Measurements from ENCODE around the gene LEP. TPM values are rescaled to one million over a fixed set of nuclear protein-coding genes. Genes with fewer than 3 reads are reported as not detected.

LEP gene
- total RNA-seq, 3 donors from 2014 or later (not counting 1 experiment from before 2014, with no cell fraction given) = not detected

- WGBS (ENCODE audit: insufficient coverage) = 93% methylated on average over 12 of the region's 12 CpGs
- H3K4me1 Mint-ChIP-seq = peaks cover 4 to 5% of the 10 kb centered on the region in 2 donors
- DNase-seq (no peak), ATAC-seq (no peak)
- TF ChIP-seq, protein P1, sequence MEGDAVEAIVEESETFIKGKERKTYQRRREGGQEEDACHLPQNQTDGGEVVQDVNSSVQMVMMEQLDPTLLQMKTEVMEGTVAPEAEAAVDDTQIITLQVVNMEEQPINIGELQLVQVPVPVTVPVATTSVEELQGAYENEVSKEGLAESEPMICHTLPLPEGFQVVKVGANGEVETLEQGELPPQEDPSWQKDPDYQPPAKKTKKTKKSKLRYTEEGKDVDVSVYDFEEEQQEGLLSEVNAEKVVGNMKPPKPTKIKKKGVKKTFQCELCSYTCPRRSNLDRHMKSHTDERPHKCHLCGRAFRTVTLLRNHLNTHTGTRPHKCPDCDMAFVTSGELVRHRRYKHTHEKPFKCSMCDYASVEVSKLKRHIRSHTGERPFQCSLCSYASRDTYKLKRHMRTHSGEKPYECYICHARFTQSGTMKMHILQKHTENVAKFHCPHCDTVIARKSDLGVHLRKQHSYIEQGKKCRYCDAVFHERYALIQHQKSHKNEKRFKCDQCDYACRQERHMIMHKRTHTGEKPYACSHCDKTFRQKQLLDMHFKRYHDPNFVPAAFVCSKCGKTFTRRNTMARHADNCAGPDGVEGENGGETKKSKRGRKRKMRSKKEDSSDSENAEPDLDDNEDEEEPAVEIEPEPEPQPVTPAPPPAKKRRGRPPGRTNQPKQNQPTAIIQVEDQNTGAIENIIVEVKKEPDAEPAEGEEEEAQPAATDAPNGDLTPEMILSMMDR (IDR thresholded peaks at IDR 0.05) = no peak
- intact Hi-C loops (cut with micrococcal nuclease) = no loop called here
- Histone ChIP-seq H3K4me3 (ENCODE audit: low read length) (no peak overlapping the region), H3K27me3 (ENCODE audit: control insufficient read depth, insufficient read depth, low read length) (no peaks in the 10 kb centered on the region), H3K9me3 (ENCODE audit: control insufficient read depth, insufficient read depth, low read length) (no peaks in the 10 kb centered on the region), H3K27ac (ENCODE audit: low read length) (no peak overlapping the region), H3K4me1 (ENCODE audit: control insufficient read depth, insufficient read depth, low read length) (no peaks in the 10 kb centered on the region), H3K36me3 (ENCODE audit: control insufficient read depth, insufficient read depth, low read length) (no peaks in the 10 kb centered on the region)
- no peaks in the 10 kb centered on the region for H3K9me3 Mint-ChIP-seq
- no peaks in the 10 kb centered on the region for H3K36me3 Mint-ChIP-seq
- H3K27me3 Mint-ChIP-seq (ENCODE audit: low read depth in 2 of 2) = peaks cover 11 to 18% of the 10 kb centered on the region in 2 donors
- no peak overlapping the region for H3K4me3 Mint-ChIP-seq
- no peak overlapping the region for H3K27ac Mint-ChIP-seq
These were observed 23.9 kb upstream of the LEP start for GRCh38 chr7:128217030-128217805.

DNA sequence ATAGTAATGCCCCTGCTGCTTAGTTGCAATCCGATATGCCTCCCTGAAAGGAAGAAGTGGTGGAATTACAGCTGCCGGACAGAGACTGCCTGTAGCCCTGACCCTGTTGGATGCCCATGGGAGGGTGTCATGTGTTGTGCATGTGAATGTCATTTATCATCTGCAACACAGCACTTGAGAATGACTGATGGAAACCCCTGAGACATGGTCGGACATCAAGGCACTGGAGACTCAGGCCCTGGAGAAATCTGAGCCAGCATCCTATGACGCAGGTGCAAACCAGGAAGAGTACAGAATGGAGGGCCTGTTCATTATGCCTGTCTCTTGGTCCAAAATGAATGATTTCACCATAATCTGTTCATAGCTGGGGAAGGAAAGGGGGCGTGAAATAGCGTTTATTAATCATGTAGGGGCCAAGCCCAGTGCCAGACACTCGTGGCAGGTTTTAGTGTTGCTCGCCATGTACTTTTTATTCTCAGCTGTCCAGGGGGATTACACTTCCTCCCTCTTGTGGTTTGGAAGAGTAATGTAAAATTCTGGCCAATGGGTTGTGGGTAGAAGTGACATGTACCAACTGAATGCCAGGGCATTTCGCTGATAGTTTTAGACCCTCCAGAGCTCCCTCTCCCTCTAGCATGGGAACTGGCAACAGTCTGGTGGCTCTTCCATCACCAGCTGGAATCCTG is 23.0 kb upstream of the LEP start:
- Mint-ChIP-seq H3K4me3 (no peak overlapping the region), H3K27me3 (ENCODE audit: low read depth in 2 of 2) (peaks cover 11 to 18% of the 10 kb centered on the region in 2 donors), H3K36me3 (no peaks in the 10 kb centered on the region), H3K4me1 (peaks cover 12 to 14% of the 10 kb centered on the region in 2 donors), H3K27ac (no peak overlapping the region), H3K9me3 (no peaks in the 10 kb centered on the region)
- H3K9me3 ChIP-seq (ENCODE audit: control insufficient read depth, insufficient read depth, low read length) = no peaks in the 10 kb centered on the region
- no peaks in the 10 kb centered on the region for H3K27me3 ChIP-seq (ENCODE audit: control insufficient read depth, insufficient read depth, low read length)
- H3K36me3 ChIP-seq (ENCODE audit: control insufficient read depth, insufficient read depth, low read length) = no peaks in the 10 kb centered on the region
- ATAC-seq (no peak), DNase-seq (no peak)
- TF ChIP-seq, protein P1 (IDR thresholded peaks at IDR 0.05) = no peak
- WGBS (ENCODE audit: insufficient coverage) = 87% methylated on average over 9 of the region's 9 CpGs
- no peak overlapping the region for H3K4me3 ChIP-seq (ENCODE audit: low read length)
- intact Hi-C loops (cut with micrococcal nuclease) = no loop called here
- no peak overlapping the region for H3K27ac ChIP-seq (ENCODE audit: low read length)
- H3K4me1 ChIP-seq (ENCODE audit: control insufficient read depth, insufficient read depth, low read length) = peaks cover 7% of the 10 kb centered on the region

GRCh38 chr7:128219636-128220035 is 21.4 kb upstream of the LEP start:
- WGBS (ENCODE audit: insufficient coverage) = 79% methylated on average over 2 of the region's 2 CpGs
- H3K4me1 ChIP-seq (ENCODE audit: control insufficient read depth, insufficient read depth, low read length) = peaks cover 11% of the 10 kb centered on the region
- TF ChIP-seq, protein P1 (IDR thresholded peaks at IDR 0.05) = no peak
- no peak overlapping the region for H3K4me3 Mint-ChIP-seq
- H3K27ac ChIP-seq (ENCODE audit: low read length) = no peak overlapping the region
- peaks cover 9 to 18% of the 10 kb centered on the region in 2 donors for H3K27me3 Mint-ChIP-seq (ENCODE audit: low read depth in 2 of 2)
- no peaks in the 10 kb centered on the region for H3K9me3 Mint-ChIP-seq
- no peaks in the 10 kb centered on the region for H3K9me3 ChIP-seq (ENCODE audit: control insufficient read depth, insufficient read depth, low read length)
- intact Hi-C loops (cut with micrococcal nuclease) = no loop called here
- H3K27ac Mint-ChIP-seq = no peak overlapping the region
- DNase-seq = no peak
- peaks cover 18 to 19% of the 10 kb centered on the region in 2 donors for H3K4me1 Mint-ChIP-seq
- no peaks in the 10 kb centered on the region for H3K27me3 ChIP-seq (ENCODE audit: control insufficient read depth, insufficient read depth, low read length)
- no peak overlapping the region for H3K4me3 ChIP-seq (ENCODE audit: low read length)
- ATAC-seq = no peak
- no peaks in the 10 kb centered on the region for H3K36me3 ChIP-seq (ENCODE audit: control insufficient read depth, insufficient read depth, low read length)
- H3K36me3 Mint-ChIP-seq = no peaks in the 10 kb centered on the region
